PC-9 (cell line): ENCODE results near the gene ALK. TPM values are rescaled to one million over a fixed set of nuclear protein-coding genes. Genes with fewer than 3 reads are reported as not detected.

Experiments
- BruUV-seq: library from RNA; stranded (reverse); fragments of 400-500 nt; replicated peaks from 2 replicates; lab custom pipeline; 2021; lab: Mats Ljungman, UMichigan
- CTCF ChIA-PET: fragments of 300-600 bp; sonication (Branson Sonifier 250); formaldehyde crosslinking; loops from one replicate; lab custom pipeline; 2022; ENCODE audit warnings: antibody characterized with exemption; lab: Charles Lee
- POLR2A ChIA-PET: fragments of 300-600 bp; sonication (Branson Sonifier 250); formaldehyde crosslinking; loops from one replicate; lab custom pipeline; 2022; ENCODE audit warnings: antibody characterized with exemption; ENCODE audit not compliant: unreplicated experiment; lab: Charles Lee
- DNase-seq, 2 experiments: peaks; one replicate each; pipeline versions ENCODE4 v3.0.0 to v3.0.0-alpha.2; 2015 to 2022; ENCODE audit warnings: mixed read lengths in 1 of 2
- H2AFZ ChIP-seq: fragments of 200-600 bp; sonication (generic); 2 replicates; pipeline ENCODE4 v1.8.1; 2017; ENCODE audit warnings: antibody characterized with exemption
- H3F3A ChIP-seq: fragments of 200-600 bp; sonication (generic); 2 replicates; pipeline ENCODE4 v1.8.1; 2017; ENCODE audit warnings: antibody characterized with exemption, mild to moderate bottlenecking, low read depth; ENCODE audit not compliant: insufficient read depth
- H3K27ac ChIP-seq: fragments of 200-600 bp; sonication (generic); 2 replicates; pipeline ENCODE4 v1.6.1; 2016; ENCODE audit warnings: mixed run types
- H3K27me3 ChIP-seq: fragments of 200-600 bp; sonication (generic); 2 replicates; pipeline ENCODE4 v1.6.1; 2016; ENCODE audit warnings: low read depth, mixed run types; ENCODE audit not compliant: insufficient read depth
- H3K36me3 ChIP-seq: fragments of 200-600 bp; sonication (generic); 2 replicates; pipeline ENCODE4 v1.6.1; 2016; ENCODE audit warnings: low read depth, mixed run types
- H3K4me1 ChIP-seq: fragments of 200-600 bp; sonication (generic); replicated peaks from 2 replicates; pipeline ENCODE4 v1.6.1; 2016; ENCODE audit warnings: mixed run types; ENCODE audit not compliant: insufficient read depth
- H3K4me2 ChIP-seq: fragments of 200-600 bp; sonication (generic); 2 replicates; pipeline ENCODE4 v1.6.1; 2017; ENCODE audit warnings: mixed run types
- H3K4me3 ChIP-seq: fragments of 200-600 bp; sonication (generic); 2 replicates; pipeline ENCODE4 v1.6.1; 2016; ENCODE audit warnings: mixed run types
- H3K79me2 ChIP-seq: fragments of 200-600 bp; sonication (generic); 2 replicates; pipeline ENCODE4 v1.6.1; 2017; ENCODE audit warnings: low read depth, mixed run types
- H3K9me2 ChIP-seq: fragments of 200-600 bp; sonication (generic); 2 replicates; pipeline ENCODE4 v1.8.1; 2017; ENCODE audit warnings: mild to moderate bottlenecking; ENCODE audit not compliant: insufficient read depth
- H3K9me3 ChIP-seq: fragments of 200-600 bp; sonication (generic); 2 replicates; pipeline ENCODE4 v1.8.1; 2016; ENCODE audit warnings: low read depth; ENCODE audit not compliant: insufficient read depth
- H4K20me1 ChIP-seq: fragments of 200-600 bp; sonication (generic); 2 replicates; pipeline ENCODE4 v1.8.1; 2017; ENCODE audit not compliant: insufficient read depth
- EZH2 ChIP-seq: fragments of 200-600 bp; sonication (generic); IDR thresholded peaks from 2 replicates; pipeline ENCODE4 v1.8.0; 2017; ENCODE audit warnings: antibody characterized with exemption, low read depth
- intact Hi-C: fragments of 100-400 bp; cut with micrococcal nuclease; formaldehyde crosslinking; loops from one replicate; pipeline ENCODE4 v1.10.0; 2022; ENCODE audit not compliant: unreplicated experiment
- total RNA-seq: library from RNA; stranded (reverse); gene quantifications from 2 replicates; pipeline ENCODE4 v1.2.3, GENCODE V29; 2021
- TF ChIP-seq, protein P1 (sequence below): fragments of 200-600 bp; sonication (generic); conservative IDR thresholded peaks from 2 replicates; pipeline ENCODE4 v1.6.1; 2017; ENCODE audit warnings: mixed run types, antibody characterized with exemption, mild to moderate bottlenecking, moderate library complexity

The ALK gene
- total RNA-seq, 1 experiment from 2014 or later: not detected

DNA sequence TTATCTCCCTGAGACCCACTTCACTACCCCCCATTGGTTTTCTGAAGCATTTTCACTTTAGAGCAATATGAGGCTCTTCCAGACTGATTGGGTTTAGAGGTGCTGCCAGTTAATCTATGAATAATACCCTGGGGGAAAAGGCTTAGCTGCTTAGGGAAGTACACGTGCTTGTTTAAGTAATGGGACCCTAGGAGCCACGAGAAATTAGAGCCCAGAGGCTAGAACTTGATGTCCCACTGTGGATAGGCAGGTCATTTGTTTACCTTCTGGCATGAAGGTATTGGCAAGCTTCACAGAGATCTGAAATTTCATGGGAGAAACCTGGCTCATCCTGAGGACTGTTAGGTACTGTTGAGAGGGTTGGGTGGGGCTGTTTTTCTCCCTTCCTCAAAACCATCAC, 746.4 kb downstream of the ALK start:
- intact Hi-C loops: no loop called here
- no peak overlapping the region for H2AFZ ChIP-seq
- peaks cover 15% of the 10 kb centered on the region for H3F3A ChIP-seq
- H3K4me1 ChIP-seq: no peaks in the 10 kb centered on the region
- no peaks in the 10 kb centered on the region for H3K9me3 ChIP-seq
- no TSS peak for BruUV-seq
- H3K27ac ChIP-seq: no peak overlapping the region
- no peaks in the 10 kb centered on the region for H3K9me2 ChIP-seq
- POLR2A ChIA-PET: no interaction called here
- TF ChIP-seq EZH2: no peak
- TF ChIP-seq, protein P1, sequence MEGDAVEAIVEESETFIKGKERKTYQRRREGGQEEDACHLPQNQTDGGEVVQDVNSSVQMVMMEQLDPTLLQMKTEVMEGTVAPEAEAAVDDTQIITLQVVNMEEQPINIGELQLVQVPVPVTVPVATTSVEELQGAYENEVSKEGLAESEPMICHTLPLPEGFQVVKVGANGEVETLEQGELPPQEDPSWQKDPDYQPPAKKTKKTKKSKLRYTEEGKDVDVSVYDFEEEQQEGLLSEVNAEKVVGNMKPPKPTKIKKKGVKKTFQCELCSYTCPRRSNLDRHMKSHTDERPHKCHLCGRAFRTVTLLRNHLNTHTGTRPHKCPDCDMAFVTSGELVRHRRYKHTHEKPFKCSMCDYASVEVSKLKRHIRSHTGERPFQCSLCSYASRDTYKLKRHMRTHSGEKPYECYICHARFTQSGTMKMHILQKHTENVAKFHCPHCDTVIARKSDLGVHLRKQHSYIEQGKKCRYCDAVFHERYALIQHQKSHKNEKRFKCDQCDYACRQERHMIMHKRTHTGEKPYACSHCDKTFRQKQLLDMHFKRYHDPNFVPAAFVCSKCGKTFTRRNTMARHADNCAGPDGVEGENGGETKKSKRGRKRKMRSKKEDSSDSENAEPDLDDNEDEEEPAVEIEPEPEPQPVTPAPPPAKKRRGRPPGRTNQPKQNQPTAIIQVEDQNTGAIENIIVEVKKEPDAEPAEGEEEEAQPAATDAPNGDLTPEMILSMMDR: no peak
- H3K4me2 ChIP-seq: no peak overlapping the region
- CTCF ChIA-PET: no interaction called here
- no peak overlapping the region for H3K4me3 ChIP-seq
- peaks cover 41% of the 10 kb centered on the region for H3K36me3 ChIP-seq
- no peaks in the 10 kb centered on the region for H3K27me3 ChIP-seq
- H3K79me2 ChIP-seq: no peaks in the 10 kb centered on the region
- DNase-seq: no peak
- H4K20me1 ChIP-seq: no peaks in the 10 kb centered on the region; the same call in none of the 2 replicates

DNA sequence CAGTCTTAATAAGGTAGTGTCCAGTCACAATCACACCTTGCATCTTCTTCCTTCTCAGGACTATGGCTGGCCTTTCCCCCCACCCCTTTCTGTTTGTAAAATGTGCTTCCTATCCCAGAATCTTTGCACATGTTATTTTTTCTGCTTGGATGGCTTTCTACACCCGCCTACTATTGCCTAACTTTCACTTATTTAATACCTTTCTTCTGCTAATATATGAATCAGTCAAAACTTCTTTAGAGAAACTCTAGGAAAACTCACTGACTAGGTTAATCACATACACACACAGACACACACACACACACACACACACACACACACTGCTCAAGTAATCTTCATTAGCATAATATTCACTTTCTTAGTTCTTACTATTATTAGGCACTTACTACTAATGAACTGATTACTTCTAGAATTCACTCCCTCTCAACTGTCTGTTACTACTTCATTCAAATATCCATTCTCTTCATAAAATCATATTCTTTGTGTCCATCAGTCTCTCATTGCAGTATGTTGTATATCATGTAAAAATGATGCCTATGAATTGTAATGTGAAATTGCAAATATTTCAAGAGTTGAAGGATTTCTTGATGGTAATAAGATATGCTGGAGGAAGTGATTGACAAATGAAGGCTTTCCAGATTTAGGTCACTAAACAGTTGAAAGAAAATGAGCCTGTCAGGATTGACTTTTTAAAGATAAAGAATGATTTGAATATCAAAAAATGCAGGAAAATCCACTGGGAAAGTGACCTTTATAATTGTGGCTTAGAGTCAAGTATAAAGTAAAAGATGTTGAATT, 754.9 kb downstream of the ALK start:
- H3K36me3 ChIP-seq: peaks cover 56% of the 10 kb centered on the region
- ChIA-PET CTCF (no interaction called here), POLR2A (no interaction called here)
- no peaks in the 10 kb centered on the region for H3K79me2 ChIP-seq
- no peak overlapping the region for H3K4me3 ChIP-seq
- H4K20me1 ChIP-seq: peaks cover 6% of the 10 kb centered on the region; the same call in 1 of the 2 replicates
- no peaks in the 10 kb centered on the region for H3K27me3 ChIP-seq
- H3K27ac ChIP-seq: peak overlapping the region; percentile 39
- peaks cover 36% of the 10 kb centered on the region for H3F3A ChIP-seq
- no peak for TF ChIP-seq EZH2
- TF ChIP-seq, protein P1: no peak
- H2AFZ ChIP-seq: no peak overlapping the region
- H3K4me2 ChIP-seq: peak overlapping the region; percentile 7; the same call in 1 of the 2 replicates
- no peaks in the 10 kb centered on the region for H3K9me2 ChIP-seq
- no TSS peak for BruUV-seq
- peaks cover 20% of the 10 kb centered on the region for H3K4me1 ChIP-seq
- no peak for DNase-seq
- H3K9me3 ChIP-seq: no peaks in the 10 kb centered on the region
- intact Hi-C loops: no loop called here

DNA sequence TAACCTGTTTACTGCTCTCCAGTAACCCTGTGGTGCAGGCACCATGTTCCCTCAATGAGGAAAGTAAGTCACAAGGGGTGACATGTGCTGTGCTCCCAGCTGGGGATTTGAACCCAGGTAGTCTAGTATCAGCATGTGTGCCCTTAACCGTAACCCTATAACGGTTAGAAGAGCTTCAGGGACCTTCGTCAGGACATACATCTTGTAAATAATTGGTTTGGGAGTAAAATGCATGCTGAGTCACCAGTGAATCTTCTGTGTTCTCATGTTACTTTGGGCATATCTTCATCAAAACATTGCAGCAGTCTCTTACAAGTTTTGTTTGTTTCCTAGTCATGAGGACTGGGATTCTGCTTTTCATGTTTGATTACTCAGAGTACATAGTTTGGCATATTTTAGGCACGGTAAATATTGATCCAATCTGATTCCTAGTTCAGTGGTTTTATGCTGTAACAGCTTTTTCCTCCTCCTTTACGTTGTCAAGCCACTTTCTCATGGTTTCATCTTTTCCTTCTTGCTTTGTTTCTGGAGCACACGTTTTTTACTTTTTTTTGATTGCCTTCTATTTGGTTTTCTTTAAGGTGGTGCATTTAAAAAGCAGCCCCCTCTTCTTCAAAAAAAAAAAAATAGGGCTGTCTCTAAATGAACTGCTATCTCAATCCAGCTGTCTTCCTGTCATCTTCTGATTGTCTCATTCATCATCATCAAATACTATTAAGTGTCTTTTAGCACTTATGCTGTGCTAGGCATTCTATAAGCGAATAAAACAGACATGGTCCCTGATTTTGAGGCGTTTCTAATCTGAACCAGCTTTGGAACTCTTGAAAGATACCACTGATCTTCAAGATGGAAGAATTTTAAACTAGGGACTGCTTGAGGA, 755.8 kb downstream of the ALK start:
- H3K9me3 ChIP-seq: no peaks in the 10 kb centered on the region
- H3K27me3 ChIP-seq: no peaks in the 10 kb centered on the region
- H4K20me1 ChIP-seq: peaks cover 6% of the 10 kb centered on the region; the same call in 1 of the 2 replicates
- peaks cover 59% of the 10 kb centered on the region for H3K36me3 ChIP-seq
- no TSS peak for BruUV-seq
- POLR2A ChIA-PET: interaction anchor here (0.6 kb wide), 1 partner anchor 51 kb away, joined by 4 read pairs; no protein-coding TSS in a partner anchor
- TF ChIP-seq, protein P1: no peak
- TF ChIP-seq EZH2: no peak
- H3K79me2 ChIP-seq: no peaks in the 10 kb centered on the region
- peak overlapping the region; percentile 39 for H3K27ac ChIP-seq
- no peak overlapping the region for H2AFZ ChIP-seq
- H3K4me2 ChIP-seq: peak overlapping the region; percentile 7; the same call in 1 of the 2 replicates
- H3K9me2 ChIP-seq: no peaks in the 10 kb centered on the region
- H3K4me3 ChIP-seq: no peak overlapping the region
- peak in 1 of 2 experiments; percentile 73 for DNase-seq
- CTCF ChIA-PET: no interaction called here
- H3F3A ChIP-seq: peaks cover 36% of the 10 kb centered on the region
- H3K4me1 ChIP-seq: peaks cover 20% of the 10 kb centered on the region
- intact Hi-C loops: no loop called here
